ENCODE measurements around the gene SORCS2. TPM values are rescaled to one million over a fixed set of nuclear protein-coding genes. Genes with fewer than 3 reads are reported as not detected.

SORCS2 gene
- total RNA-seq, 1 donor from 2014 or later: 13.8 TPM

- Histone ChIP-seq H2AFZ (ENCODE audit: low read depth, low read length) (no peak overlapping the region), H3K36me3 (ENCODE audit: insufficient read depth, low read length) (no peaks in the 10 kb centered on the region), H3K9ac (ENCODE audit: low read length) (no peak overlapping the region), H3K4me3 (ENCODE audit: insufficient read depth, low read depth, low read length) (no peak overlapping the region), H3K4me2 (ENCODE audit: low read length) (no peak overlapping the region), H3K27me3 (ENCODE audit: insufficient read depth, low read length) (peaks cover 17% of the 10 kb centered on the region), H3K79me2 (ENCODE audit: insufficient read depth, low read length) (no peaks in the 10 kb centered on the region), H3K4me1 (ENCODE audit: insufficient read depth, low read length) (peaks cover 17% of the 10 kb centered on the region), H3K27ac (ENCODE audit: low read depth, low read length) (no peak overlapping the region), H4K20me1 (ENCODE audit: insufficient read depth, low read length) (peaks cover 27% of the 10 kb centered on the region), H3K9me3 (ENCODE audit: insufficient read depth, low read depth, low read length) (no peaks in the 10 kb centered on the region)
- FAIRE-seq: no peak
- no peak overlapping the region for H3K4me3 Mint-ChIP-seq (ENCODE audit: unreplicated experiment)
- peaks cover 2% of the 10 kb centered on the region for H3K9me3 Mint-ChIP-seq (ENCODE audit: unreplicated experiment)
- H3K36me3 Mint-ChIP-seq (ENCODE audit: low read depth, unreplicated experiment): peaks cover 14% of the 10 kb centered on the region
- H3K4me1 Mint-ChIP-seq (ENCODE audit: low read depth, unreplicated experiment): peaks cover 36% of the 10 kb centered on the region
- DNase-seq (ENCODE audit: low read depth): no peak
- H3K27me3 Mint-ChIP-seq (ENCODE audit: low read depth, unreplicated experiment): peaks cover 36% of the 10 kb centered on the region
- no peak overlapping the region for H3K27ac Mint-ChIP-seq (ENCODE audit: unreplicated experiment)
- TF ChIP-seq EZH2 (IDR thresholded peaks at IDR 0.05; ENCODE audit: insufficient read depth, low read length): no peak
- no peak for TF ChIP-seq CTCF (IDR thresholded peaks at IDR 0.05; ENCODE audit: insufficient read depth, low read depth, low read length)
Measured at GRCh38 chr4:7515390-7515902, 323.1 kb downstream of the SORCS2 start.

- Histone ChIP-seq H3K36me3 (ENCODE audit: insufficient read depth, low read length) (no peaks in the 10 kb centered on the region), H3K27me3 (ENCODE audit: insufficient read depth, low read length) (peaks cover 21% of the 10 kb centered on the region), H3K79me2 (ENCODE audit: insufficient read depth, low read length) (no peaks in the 10 kb centered on the region), H3K4me2 (ENCODE audit: low read length) (no peak overlapping the region), H3K9me3 (ENCODE audit: insufficient read depth, low read depth, low read length) (no peaks in the 10 kb centered on the region), H3K9ac (ENCODE audit: low read length) (no peak overlapping the region), H4K20me1 (ENCODE audit: insufficient read depth, low read length) (peaks cover 30% of the 10 kb centered on the region), H3K4me1 (ENCODE audit: insufficient read depth, low read length) (peaks cover 17% of the 10 kb centered on the region), H3K27ac (ENCODE audit: low read depth, low read length) (no peak overlapping the region), H2AFZ (ENCODE audit: low read depth, low read length) (no peak overlapping the region), H3K4me3 (ENCODE audit: insufficient read depth, low read depth, low read length) (no peak overlapping the region)
- H3K27me3 Mint-ChIP-seq (ENCODE audit: low read depth, unreplicated experiment): peaks cover 44% of the 10 kb centered on the region
- peaks cover 14% of the 10 kb centered on the region for H3K36me3 Mint-ChIP-seq (ENCODE audit: low read depth, unreplicated experiment)
- peaks cover 2% of the 10 kb centered on the region for H3K9me3 Mint-ChIP-seq (ENCODE audit: unreplicated experiment)
- DNase-seq (ENCODE audit: low read depth) (no peak), FAIRE-seq (no peak)
- H3K4me1 Mint-ChIP-seq (ENCODE audit: low read depth, unreplicated experiment): peaks cover 29% of the 10 kb centered on the region
- H3K4me3 Mint-ChIP-seq (ENCODE audit: unreplicated experiment): no peak overlapping the region
- H3K27ac Mint-ChIP-seq (ENCODE audit: unreplicated experiment): no peak overlapping the region
- no peak for TF ChIP-seq EZH2 (IDR thresholded peaks at IDR 0.05; ENCODE audit: insufficient read depth, low read length)
Measured at GRCh38 chr4:7516096-7516772, 323.9 kb downstream of the SORCS2 start.

- FAIRE-seq: no peak
- no peaks in the 10 kb centered on the region for H3K36me3 ChIP-seq (ENCODE audit: insufficient read depth, low read length)
- H3K4me3 ChIP-seq (ENCODE audit: insufficient read depth, low read depth, low read length): no peak overlapping the region
- peaks cover 50% of the 10 kb centered on the region for H3K27me3 Mint-ChIP-seq (ENCODE audit: low read depth, unreplicated experiment)
- TF ChIP-seq CTCF (IDR thresholded peaks at IDR 0.05; ENCODE audit: insufficient read depth, low read depth, low read length): no peak
- TF ChIP-seq EZH2 (IDR thresholded peaks at IDR 0.05; ENCODE audit: insufficient read depth, low read length): no peak
- peaks cover 31% of the 10 kb centered on the region for H4K20me1 ChIP-seq (ENCODE audit: insufficient read depth, low read length)
- peaks cover 2% of the 10 kb centered on the region for H3K9me3 Mint-ChIP-seq (ENCODE audit: unreplicated experiment)
- peaks cover 14% of the 10 kb centered on the region for H3K36me3 Mint-ChIP-seq (ENCODE audit: low read depth, unreplicated experiment)
- no peaks in the 10 kb centered on the region for H3K9me3 ChIP-seq (ENCODE audit: insufficient read depth, low read depth, low read length)
- no peak overlapping the region for H2AFZ ChIP-seq (ENCODE audit: low read depth, low read length)
- H3K27ac Mint-ChIP-seq (ENCODE audit: unreplicated experiment): no peak overlapping the region
- H3K4me2 ChIP-seq (ENCODE audit: low read length): no peak overlapping the region
- DNase-seq (ENCODE audit: low read depth): no peak
- no peak overlapping the region for H3K4me3 Mint-ChIP-seq (ENCODE audit: unreplicated experiment)
- H3K27ac ChIP-seq (ENCODE audit: low read depth, low read length): no peak overlapping the region
- H3K4me1 Mint-ChIP-seq (ENCODE audit: low read depth, unreplicated experiment): peaks cover 24% of the 10 kb centered on the region
- peaks cover 22% of the 10 kb centered on the region for H3K27me3 ChIP-seq (ENCODE audit: insufficient read depth, low read length)
- peaks cover 17% of the 10 kb centered on the region for H3K4me1 ChIP-seq (ENCODE audit: insufficient read depth, low read length)
- H3K79me2 ChIP-seq (ENCODE audit: insufficient read depth, low read length): no peaks in the 10 kb centered on the region
- no peak overlapping the region for H3K9ac ChIP-seq (ENCODE audit: low read length)
Measured at GRCh38 chr4:7516773-7517144, 324.4 kb downstream of the SORCS2 start.

All from astrocyte (in vitro differentiated cells and primary cell).